ENCODE results near the gene SYT11.

SYT11 gene

GRCh38 chr1:155909894-155910293 is 50.5 kb downstream of the SYT11 start:
- TF ChIP-seq ZNF48 (tag by site-specific recombination; IDR thresholded peaks at IDR 0.05) (no peak), ZNF501 (tag by site-specific recombination; IDR thresholded peaks at IDR 0.05) (no peak), ZNF138 (tag by site-specific recombination; IDR thresholded peaks at IDR 0.05; ENCODE audit: borderline replicate concordance) (no peak), ZNF521 (tag by site-specific recombination; IDR thresholded peaks at IDR 0.05) (no peak), ZNF416 (tag by site-specific recombination; IDR thresholded peaks at IDR 0.05) (no peak), ZNF658 (tag by site-specific recombination; IDR thresholded peaks at IDR 0.05) (no peak), ZNF707 (tag by site-specific recombination; IDR thresholded peaks at IDR 0.05) (no peak), ZNF214 (tag by site-specific recombination; IDR thresholded peaks at IDR 0.05; ENCODE audit: borderline replicate concordance) (no peak), ZNF280C (tag by site-specific recombination; IDR thresholded peaks at IDR 0.05) (no peak), ZNF398 (tag by site-specific recombination; IDR thresholded peaks at IDR 0.05) (no peak), ZNF211 (tag by site-specific recombination; IDR thresholded peaks at IDR 0.05; ENCODE audit: low read depth) (no peak), SCRT2 (tag by site-specific recombination; IDR thresholded peaks at IDR 0.05) (no peak), PRDM4 (tag by site-specific recombination; IDR thresholded peaks at IDR 0.05) (no peak), BCL11B (tag by site-specific recombination; IDR thresholded peaks at IDR 0.05; ENCODE audit: low read depth) (no peak)
- H3K4me3 ChIP-seq (ENCODE audit: low read depth, low read length) = no peak overlapping the region
- POLR2A ChIA-PET = no interaction called here
- CTCF ChIA-PET = interaction anchor here (0.6 kb wide), 1 partner anchor 12 kb away, joined by 3 read pairs; no protein-coding TSS in a partner anchor
- H3K36me3 ChIP-seq (ENCODE audit: control insufficient read depth in 2 of 2, insufficient read depth in 1 of 2, low read length in 2 of 2) = peaks cover 72 to 75% of the 10 kb centered on the region in 2 experiments
- H3K4me1 ChIP-seq (ENCODE audit: control insufficient read depth, insufficient read depth, low read length) = no peaks in the 10 kb centered on the region
- H3K9me3 ChIP-seq (ENCODE audit: control insufficient read depth, insufficient read depth, low read depth, low read length) = no peaks in the 10 kb centered on the region
- H3K27ac ChIP-seq (ENCODE audit: extremely low read depth, low read depth, low read length) = no peak overlapping the region

- Histone ChIP-seq H3K4me1 (ENCODE audit: control insufficient read depth, insufficient read depth, low read length) (no peaks in the 10 kb centered on the region), H3K36me3 (ENCODE audit: control insufficient read depth in 2 of 2, insufficient read depth in 1 of 2, low read length in 2 of 2) (peaks cover 73 to 78% of the 10 kb centered on the region in 2 experiments), H3K27ac (ENCODE audit: extremely low read depth, low read depth, low read length) (peak overlapping the region; percentile 11; the same call in 1 of the 2 replicates), H3K4me3 (ENCODE audit: low read depth, low read length) (peak overlapping the region; percentile 89), H3K9me3 (ENCODE audit: control insufficient read depth, insufficient read depth, low read depth, low read length) (no peaks in the 10 kb centered on the region)
- ChIA-PET POLR2A (no interaction called here), CTCF (interaction anchor here (0.6 kb wide), 1 partner anchor 13 kb away, joined by 3 read pairs; no protein-coding TSS in a partner anchor)
- TF ChIP-seq ZNF175 (tag by site-specific recombination; IDR thresholded peaks at IDR 0.05) = no peak
- TF ChIP-seq ZNF23 (tag by site-specific recombination; IDR thresholded peaks at IDR 0.05; ENCODE audit: borderline replicate concordance) = no peak
- TF ChIP-seq ZNF521 (tag by site-specific recombination; IDR thresholded peaks at IDR 0.05) = no peak
- peak; percentile 68 for TF ChIP-seq PRDM10 (tag by site-specific recombination; IDR thresholded peaks at IDR 0.05)
- no peak for TF ChIP-seq ZSCAN16 (tag by site-specific recombination; IDR thresholded peaks at IDR 0.05)
- TF ChIP-seq ZNF404 (tag by site-specific recombination; IDR thresholded peaks at IDR 0.05) = no peak
- TF ChIP-seq ZXDB (tag by site-specific recombination; IDR thresholded peaks at IDR 0.05) = peak; percentile 100
- no peak for TF ChIP-seq ZNF645 (tag by site-specific recombination; IDR thresholded peaks at IDR 0.05)
- no peak for TF ChIP-seq ZNF785 (tag by site-specific recombination; IDR thresholded peaks at IDR 0.05)
- TF ChIP-seq ZNF660 (tag by site-specific recombination; IDR thresholded peaks at IDR 0.05) = peak; percentile 23; the same call in 1 of the 2 replicates
- TF ChIP-seq GLIS2 (tag by site-specific recombination; IDR thresholded peaks at IDR 0.05) = peak; percentile 75
- no peak for TF ChIP-seq HOXC10 (CRISPR knock-in tag; IDR thresholded peaks at IDR 0.05)
Measured at GRCh38 chr1:155910621-155911121, 51.3 kb downstream of the SYT11 start.

All from HEK293 (cell line).